ENCODE results near the gene TTC23. TPM values are rescaled to one million over a fixed set of nuclear protein-coding genes. Genes with fewer than 3 reads are reported as not detected.

Gene TTC23
- total RNA-seq, 1 experiment from 2014 or later, result 17.8 TPM

DNA sequence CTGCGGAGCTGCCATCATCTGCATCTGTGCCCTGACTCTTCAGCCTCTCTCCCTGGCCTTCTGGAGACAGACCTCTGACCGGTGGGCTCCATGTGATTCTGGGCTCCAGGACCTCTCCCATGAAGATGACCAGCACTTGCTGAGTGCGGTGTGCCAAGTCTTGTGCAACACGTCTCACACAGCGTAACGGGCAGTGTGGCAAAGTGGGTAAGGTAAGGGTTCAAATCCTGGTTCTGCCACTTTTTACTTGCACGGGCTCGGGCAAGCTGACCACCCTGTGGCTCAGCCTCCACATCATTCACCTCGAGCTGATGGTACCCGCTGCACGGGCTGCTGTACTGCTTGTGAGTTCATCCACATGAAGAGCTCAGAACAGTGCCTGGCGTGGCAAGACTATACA is 151.0 kb downstream of the TTC23 start:
- H3K36me3 Mint-ChIP-seq, result no peaks in the 10 kb centered on the region
- H3K27me3 Mint-ChIP-seq (ENCODE audit: low read depth), result peaks cover 49% of the 10 kb centered on the region
- H3K4me3 Mint-ChIP-seq, result no peak overlapping the region
- CTCF ChIA-PET, result no interaction called here
- peaks cover 5% of the 10 kb centered on the region for H3K4me1 Mint-ChIP-seq
- TF ChIP-seq, protein P1, sequence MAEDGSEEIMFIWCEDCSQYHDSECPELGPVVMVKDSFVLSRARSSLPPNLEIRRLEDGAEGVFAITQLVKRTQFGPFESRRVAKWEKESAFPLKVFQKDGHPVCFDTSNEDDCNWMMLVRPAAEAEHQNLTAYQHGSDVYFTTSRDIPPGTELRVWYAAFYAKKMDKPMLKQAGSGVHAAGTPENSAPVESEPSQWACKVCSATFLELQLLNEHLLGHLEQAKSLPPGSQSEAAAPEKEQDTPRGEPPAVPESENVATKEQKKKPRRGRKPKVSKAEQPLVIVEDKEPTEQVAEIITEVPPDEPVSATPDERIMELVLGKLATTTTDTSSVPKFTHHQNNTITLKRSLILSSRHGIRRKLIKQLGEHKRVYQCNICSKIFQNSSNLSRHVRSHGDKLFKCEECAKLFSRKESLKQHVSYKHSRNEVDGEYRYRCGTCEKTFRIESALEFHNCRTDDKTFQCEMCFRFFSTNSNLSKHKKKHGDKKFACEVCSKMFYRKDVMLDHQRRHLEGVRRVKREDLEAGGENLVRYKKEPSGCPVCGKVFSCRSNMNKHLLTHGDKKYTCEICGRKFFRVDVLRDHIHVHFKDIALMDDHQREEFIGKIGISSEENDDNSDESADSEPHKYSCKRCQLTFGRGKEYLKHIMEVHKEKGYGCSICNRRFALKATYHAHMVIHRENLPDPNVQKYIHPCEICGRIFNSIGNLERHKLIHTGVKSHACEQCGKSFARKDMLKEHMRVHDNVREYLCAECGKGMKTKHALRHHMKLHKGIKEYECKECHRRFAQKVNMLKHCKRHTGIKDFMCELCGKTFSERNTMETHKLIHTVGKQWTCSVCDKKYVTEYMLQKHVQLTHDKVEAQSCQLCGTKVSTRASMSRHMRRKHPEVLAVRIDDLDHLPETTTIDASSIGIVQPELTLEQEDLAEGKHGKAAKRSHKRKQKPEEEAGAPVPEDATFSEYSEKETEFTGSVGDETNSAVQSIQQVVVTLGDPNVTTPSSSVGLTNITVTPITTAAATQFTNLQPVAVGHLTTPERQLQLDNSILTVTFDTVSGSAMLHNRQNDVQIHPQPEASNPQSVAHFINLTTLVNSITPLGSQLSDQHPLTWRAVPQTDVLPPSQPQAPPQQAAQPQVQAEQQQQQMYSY (CRISPR knock-in tag; IDR thresholded peaks at IDR 0.05), result no peak
- TF ChIP-seq RELA (CRISPR knock-in tag; IDR thresholded peaks at IDR 0.05; ENCODE audit: borderline replicate concordance), result no peak
- TF ChIP-seq OVOL2 (CRISPR knock-in tag; IDR thresholded peaks at IDR 0.05; ENCODE audit: borderline replicate concordance), result no peak
- TF ChIP-seq FOXP1 (CRISPR knock-in tag; IDR thresholded peaks at IDR 0.05; ENCODE audit: borderline replicate concordance), result no peak
- TF ChIP-seq, protein P2, sequence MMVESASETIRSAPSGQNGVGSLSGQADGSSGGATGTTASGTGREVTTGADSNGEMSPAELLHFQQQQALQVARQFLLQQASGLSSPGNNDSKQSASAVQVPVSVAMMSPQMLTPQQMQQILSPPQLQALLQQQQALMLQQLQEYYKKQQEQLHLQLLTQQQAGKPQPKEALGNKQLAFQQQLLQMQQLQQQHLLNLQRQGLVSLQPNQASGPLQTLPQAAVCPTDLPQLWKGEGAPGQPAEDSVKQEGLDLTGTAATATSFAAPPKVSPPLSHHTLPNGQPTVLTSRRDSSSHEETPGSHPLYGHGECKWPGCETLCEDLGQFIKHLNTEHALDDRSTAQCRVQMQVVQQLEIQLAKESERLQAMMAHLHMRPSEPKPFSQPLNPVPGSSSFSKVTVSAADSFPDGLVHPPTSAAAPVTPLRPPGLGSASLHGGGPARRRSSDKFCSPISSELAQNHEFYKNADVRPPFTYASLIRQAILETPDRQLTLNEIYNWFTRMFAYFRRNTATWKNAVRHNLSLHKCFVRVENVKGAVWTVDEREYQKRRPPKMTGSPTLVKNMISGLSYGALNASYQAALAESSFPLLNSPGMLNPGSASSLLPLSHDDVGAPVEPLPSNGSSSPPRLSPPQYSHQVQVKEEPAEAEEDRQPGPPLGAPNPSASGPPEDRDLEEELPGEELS (CRISPR knock-in tag; IDR thresholded peaks at IDR 0.05), result no peak
- no peak for TF ChIP-seq GTF2I (CRISPR knock-in tag; conservative IDR thresholded peaks at IDR 0.05)
- TF ChIP-seq, protein P3, sequence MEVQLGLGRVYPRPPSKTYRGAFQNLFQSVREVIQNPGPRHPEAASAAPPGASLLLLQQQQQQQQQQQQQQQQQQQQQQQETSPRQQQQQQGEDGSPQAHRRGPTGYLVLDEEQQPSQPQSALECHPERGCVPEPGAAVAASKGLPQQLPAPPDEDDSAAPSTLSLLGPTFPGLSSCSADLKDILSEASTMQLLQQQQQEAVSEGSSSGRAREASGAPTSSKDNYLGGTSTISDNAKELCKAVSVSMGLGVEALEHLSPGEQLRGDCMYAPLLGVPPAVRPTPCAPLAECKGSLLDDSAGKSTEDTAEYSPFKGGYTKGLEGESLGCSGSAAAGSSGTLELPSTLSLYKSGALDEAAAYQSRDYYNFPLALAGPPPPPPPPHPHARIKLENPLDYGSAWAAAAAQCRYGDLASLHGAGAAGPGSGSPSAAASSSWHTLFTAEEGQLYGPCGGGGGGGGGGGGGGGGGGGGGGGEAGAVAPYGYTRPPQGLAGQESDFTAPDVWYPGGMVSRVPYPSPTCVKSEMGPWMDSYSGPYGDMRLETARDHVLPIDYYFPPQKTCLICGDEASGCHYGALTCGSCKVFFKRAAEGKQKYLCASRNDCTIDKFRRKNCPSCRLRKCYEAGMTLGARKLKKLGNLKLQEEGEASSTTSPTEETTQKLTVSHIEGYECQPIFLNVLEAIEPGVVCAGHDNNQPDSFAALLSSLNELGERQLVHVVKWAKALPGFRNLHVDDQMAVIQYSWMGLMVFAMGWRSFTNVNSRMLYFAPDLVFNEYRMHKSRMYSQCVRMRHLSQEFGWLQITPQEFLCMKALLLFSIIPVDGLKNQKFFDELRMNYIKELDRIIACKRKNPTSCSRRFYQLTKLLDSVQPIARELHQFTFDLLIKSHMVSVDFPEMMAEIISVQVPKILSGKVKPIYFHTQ (CRISPR knock-in tag; IDR thresholded peaks at IDR 0.05), result no peak
- TF ChIP-seq FOXK1 (CRISPR knock-in tag; IDR thresholded peaks at IDR 0.05), result no peak
- TF ChIP-seq, protein P4, sequence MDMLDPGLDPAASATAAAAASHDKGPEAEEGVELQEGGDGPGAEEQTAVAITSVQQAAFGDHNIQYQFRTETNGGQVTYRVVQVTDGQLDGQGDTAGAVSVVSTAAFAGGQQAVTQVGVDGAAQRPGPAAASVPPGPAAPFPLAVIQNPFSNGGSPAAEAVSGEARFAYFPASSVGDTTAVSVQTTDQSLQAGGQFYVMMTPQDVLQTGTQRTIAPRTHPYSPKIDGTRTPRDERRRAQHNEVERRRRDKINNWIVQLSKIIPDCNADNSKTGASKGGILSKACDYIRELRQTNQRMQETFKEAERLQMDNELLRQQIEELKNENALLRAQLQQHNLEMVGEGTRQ (CRISPR knock-in tag; IDR thresholded peaks at IDR 0.05), result no peak
- TF ChIP-seq, protein P5, sequence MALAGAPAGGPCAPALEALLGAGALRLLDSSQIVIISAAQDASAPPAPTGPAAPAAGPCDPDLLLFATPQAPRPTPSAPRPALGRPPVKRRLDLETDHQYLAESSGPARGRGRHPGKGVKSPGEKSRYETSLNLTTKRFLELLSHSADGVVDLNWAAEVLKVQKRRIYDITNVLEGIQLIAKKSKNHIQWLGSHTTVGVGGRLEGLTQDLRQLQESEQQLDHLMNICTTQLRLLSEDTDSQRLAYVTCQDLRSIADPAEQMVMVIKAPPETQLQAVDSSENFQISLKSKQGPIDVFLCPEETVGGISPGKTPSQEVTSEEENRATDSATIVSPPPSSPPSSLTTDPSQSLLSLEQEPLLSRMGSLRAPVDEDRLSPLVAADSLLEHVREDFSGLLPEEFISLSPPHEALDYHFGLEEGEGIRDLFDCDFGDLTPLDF (CRISPR knock-in tag; IDR thresholded peaks at IDR 0.05), result no peak
- no peak for TF ChIP-seq TEAD1 (CRISPR knock-in tag; IDR thresholded peaks at IDR 0.05)
- TF ChIP-seq PRRX2 (CRISPR knock-in tag; IDR thresholded peaks at IDR 0.05), result no peak
- TF ChIP-seq, protein P6, sequence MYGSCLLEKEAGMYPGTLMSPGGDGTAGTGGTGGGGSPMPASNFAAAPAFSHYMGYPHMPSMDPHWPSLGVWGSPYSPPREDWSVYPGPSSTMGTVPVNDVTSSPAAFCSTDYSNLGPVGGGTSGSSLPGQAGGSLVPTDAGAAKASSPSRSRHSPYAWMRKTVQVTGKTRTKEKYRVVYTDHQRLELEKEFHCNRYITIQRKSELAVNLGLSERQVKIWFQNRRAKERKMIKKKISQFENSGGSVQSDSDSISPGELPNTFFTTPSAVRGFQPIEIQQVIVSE (CRISPR knock-in tag; IDR thresholded peaks at IDR 0.05; ENCODE audit: borderline replicate concordance), result no peak
- TF ChIP-seq, protein P7, sequence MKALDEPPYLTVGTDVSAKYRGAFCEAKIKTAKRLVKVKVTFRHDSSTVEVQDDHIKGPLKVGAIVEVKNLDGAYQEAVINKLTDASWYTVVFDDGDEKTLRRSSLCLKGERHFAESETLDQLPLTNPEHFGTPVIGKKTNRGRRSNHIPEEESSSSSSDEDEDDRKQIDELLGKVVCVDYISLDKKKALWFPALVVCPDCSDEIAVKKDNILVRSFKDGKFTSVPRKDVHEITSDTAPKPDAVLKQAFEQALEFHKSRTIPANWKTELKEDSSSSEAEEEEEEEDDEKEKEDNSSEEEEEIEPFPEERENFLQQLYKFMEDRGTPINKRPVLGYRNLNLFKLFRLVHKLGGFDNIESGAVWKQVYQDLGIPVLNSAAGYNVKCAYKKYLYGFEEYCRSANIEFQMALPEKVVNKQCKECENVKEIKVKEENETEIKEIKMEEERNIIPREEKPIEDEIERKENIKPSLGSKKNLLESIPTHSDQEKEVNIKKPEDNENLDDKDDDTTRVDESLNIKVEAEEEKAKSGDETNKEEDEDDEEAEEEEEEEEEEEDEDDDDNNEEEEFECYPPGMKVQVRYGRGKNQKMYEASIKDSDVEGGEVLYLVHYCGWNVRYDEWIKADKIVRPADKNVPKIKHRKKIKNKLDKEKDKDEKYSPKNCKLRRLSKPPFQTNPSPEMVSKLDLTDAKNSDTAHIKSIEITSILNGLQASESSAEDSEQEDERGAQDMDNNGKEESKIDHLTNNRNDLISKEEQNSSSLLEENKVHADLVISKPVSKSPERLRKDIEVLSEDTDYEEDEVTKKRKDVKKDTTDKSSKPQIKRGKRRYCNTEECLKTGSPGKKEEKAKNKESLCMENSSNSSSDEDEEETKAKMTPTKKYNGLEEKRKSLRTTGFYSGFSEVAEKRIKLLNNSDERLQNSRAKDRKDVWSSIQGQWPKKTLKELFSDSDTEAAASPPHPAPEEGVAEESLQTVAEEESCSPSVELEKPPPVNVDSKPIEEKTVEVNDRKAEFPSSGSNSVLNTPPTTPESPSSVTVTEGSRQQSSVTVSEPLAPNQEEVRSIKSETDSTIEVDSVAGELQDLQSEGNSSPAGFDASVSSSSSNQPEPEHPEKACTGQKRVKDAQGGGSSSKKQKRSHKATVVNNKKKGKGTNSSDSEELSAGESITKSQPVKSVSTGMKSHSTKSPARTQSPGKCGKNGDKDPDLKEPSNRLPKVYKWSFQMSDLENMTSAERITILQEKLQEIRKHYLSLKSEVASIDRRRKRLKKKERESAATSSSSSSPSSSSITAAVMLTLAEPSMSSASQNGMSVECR (CRISPR knock-in tag; IDR thresholded peaks at IDR 0.05; ENCODE audit: borderline replicate concordance), result no peak
- no peak for TF ChIP-seq ETV6 (CRISPR knock-in tag; IDR thresholded peaks at IDR 0.05)
- TF ChIP-seq ZNF138 (CRISPR knock-in tag; conservative IDR thresholded peaks at IDR 0.05), result no peak
- ATAC-seq (no peak), DNase-seq (ENCODE audit: low spot score) (no peak)
- POLR2A ChIA-PET, result no interaction called here
- H3K9me3 Mint-ChIP-seq, result no peaks in the 10 kb centered on the region
- no peak overlapping the region for H3K27ac Mint-ChIP-seq

Measured in WTC11 (cell line).